Stimulated activated CD4-positive, alpha-beta T cell treated with anti-CD3 and anti-CD28 coated beads, Interleukin-12 subunit alpha, Interleukin-12 subunit beta, amount 100 ng/mL, for 48 hours (primary cell): ENCODE results near the gene DOCK2.

ENCODE experiments used
- DNase-seq, 3 donors: peaks; one replicate each; pipeline ENCODE4 v3.0.0-alpha.2; 2020; ENCODE audit warnings: low read depth in 2 of 3, low spot score in 1 of 3

The DOCK2 gene

DNA sequence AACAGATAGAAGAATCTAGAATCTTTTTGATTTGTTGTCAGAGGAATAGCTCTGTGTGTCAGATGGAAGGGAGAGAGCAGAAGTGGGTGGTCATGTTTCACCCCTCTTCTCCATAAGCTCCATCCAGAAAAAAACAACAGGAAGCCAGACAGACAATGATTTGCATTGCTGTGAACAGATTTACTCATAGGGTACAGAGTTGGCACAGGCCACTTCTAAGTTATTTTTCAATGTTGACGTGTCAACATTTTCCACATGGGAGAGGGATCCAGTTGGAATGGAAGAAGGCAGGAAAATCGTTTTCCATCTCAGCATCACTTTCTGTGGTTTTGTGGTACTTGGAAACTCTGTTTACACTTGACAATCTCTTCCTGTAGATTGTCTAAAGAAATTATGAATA is 256.5 kb downstream of the DOCK2 start:
- no peak for DNase-seq

DNA sequence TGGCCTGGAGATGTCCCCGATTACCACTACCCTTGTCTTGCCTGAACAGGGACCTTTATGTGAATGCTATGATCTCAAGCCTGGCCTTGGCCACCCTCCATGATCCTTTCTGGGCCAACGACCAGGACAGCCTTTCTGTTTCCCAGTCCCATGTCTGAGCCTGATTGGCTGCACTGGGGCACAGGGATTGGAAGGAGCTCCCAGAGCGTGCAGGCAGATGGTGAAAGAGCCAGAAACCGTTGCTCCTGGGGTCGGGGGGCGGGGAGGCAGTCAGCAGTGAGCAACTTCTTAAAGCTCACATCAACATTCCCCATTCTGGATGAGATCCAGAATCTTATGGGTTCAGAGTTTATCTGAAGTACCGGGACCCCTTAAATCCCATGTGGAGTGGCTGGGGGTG is 258.9 kb downstream of the DOCK2 start:
- DNase-seq, result no peak

GRCh38 chr5:169897481-169897880 is 260.4 kb downstream of the DOCK2 start:
- no peak for DNase-seq

DNA sequence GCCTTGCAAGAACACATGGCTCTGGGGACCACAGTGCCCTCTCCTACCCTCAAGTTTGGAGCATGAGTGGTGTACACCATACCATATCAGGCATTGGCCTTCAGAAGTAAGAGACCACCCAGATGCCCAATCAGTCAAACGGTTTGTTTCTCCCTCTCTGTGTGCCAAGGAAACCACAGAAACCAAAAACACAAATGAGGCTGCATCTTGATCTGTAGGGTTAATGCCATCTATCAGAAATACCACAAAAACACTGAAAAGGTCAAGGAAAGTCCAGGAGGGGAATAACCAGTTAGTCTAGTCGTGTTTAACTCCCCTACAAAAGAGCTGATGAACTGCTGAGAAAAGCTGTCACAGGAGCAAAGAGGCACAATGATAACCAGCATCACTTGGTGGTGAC is 264.8 kb downstream of the DOCK2 start:
- DNase-seq, result no peak

- DNase-seq, result no peak
These were observed 267.0 kb downstream of the DOCK2 start for GRCh38 chr5:169904059-169904458.

GRCh38 chr5:169904508-169904907 is 267.4 kb downstream of the DOCK2 start:
- DNase-seq, result no peak

DNA sequence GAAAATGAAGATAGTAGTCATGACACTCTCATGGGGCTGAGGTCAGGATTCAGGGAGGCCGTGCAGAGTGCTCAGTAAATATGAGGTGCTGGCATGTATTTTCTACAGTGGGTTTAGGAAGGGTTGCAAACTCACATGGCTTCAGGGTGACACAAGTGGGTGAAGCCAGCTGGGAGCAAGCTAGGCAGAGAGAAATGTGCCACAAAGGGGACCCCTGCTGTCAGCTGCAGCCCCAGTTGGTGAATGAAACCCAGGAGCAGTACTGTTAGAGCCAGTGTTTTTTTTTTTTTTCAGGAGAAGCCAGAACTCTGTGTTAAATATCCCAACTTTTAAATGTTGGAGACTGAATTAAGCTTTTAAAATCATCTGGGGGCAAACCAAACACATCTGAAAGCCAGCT is 267.9 kb downstream of the DOCK2 start:
- DNase-seq, result no peak

- no peak for DNase-seq
These were observed 269.9 kb downstream of the DOCK2 start for GRCh38 chr5:169906745-169907649.

- no peak for DNase-seq
These were observed 271.8 kb downstream of the DOCK2 start for GRCh38 chr5:169908864-169909263.

DNA sequence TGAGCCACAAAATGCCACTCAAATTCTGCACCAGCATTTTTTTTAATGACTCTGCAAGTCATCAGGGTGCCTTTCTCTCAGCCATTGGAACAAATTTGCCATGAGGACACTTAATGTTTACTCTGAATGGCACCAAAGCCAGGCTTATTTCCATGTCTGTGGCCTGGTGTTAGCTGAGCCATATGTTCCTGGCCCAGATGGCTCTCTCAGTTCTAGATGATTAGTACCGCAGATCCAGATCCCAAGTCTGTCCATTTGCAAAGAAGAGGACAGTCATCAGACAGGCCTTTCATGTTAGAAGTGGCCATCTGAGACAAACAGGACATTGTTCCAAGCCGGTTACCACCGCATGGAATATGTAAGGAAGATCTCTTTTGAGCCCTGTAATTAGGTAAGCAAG is 272.9 kb downstream of the DOCK2 start:
- DNase-seq, result no peak

DNA sequence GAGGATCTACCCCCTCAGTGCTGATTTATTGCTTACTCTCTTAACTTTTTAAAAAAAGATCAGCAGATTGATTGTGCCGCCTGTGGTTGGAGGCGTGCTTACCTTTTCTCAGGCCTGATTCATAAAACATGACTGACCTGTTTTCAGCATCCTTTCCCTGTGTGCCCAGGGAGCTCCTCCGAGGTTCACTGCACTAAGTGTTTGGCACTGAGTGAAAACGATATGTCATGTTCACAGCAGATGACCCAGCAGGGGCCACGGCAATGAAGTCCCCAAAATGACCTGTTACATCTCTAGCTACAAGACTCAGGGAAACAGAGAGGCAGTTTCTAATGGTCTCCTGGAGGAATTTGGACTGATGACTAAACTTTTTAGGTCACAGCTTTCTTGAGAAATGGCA is 273.3 kb downstream of the DOCK2 start:
- DNase-seq, result no peak

GRCh38 chr5:169911448-169912212 is 274.6 kb downstream of the DOCK2 start:
- no peak for DNase-seq

DNA sequence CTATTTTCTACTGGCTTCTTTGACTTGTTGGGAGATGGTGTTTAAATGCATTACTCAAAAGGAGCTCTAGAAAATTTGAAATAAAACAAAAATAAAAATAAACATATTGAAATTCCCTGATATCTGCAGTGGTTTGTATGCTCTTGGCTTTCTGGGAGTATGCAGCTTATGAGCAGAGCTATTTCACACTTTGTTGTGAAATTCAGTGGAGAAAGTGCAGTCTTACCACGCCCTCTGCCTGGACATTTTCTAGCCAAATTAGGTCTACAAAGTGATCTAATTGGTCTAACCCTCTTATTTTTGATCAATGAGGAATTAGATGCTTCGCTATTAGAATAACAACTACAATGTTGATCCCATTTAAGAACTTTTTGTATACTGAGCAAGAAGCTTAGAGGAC is 276.4 kb downstream of the DOCK2 start:
- DNase-seq, result no peak

DNA sequence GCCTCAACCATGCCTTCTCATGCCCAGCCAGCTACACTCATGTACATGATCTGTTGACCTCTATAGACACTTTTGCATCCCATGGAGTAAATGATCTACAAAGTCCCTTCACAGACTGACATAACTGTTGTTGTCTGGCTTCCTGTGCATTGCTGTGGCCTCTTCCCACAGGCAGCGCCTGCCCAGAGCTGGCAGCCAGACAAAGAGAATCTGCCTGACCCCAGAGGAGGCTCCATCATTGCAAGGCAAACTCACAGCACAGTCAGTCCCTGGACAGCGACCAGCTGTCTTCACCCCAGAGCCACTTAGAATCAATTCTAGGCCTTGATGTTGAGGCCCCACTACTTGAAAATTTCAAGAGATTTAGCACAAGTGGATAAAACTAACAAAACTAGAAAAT is 277.7 kb downstream of the DOCK2 start:
- no peak for DNase-seq

DNA sequence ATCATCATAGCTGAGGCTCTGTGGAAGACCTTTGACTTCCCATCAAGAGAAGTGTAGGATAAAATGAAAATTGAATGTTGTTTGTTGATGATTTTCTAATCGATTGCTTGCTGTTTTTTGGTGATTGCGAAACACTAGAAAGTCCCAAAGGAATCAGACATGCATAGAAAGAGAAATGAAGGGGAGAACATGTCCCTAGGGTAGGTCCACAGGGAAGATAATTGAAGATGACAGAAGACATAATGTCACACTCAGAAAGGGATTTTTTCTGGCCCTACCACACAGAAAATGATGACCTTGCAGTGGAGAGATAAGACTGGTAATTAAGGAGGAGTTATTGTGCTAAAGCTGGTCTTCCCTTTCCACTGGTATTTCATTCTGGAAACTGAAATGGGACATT is 280.4 kb downstream of the DOCK2 start:
- DNase-seq, result no peak

GRCh38 chr5:169918228-169918627 is 281.2 kb downstream of the DOCK2 start:
- DNase-seq, result no peak

DNA sequence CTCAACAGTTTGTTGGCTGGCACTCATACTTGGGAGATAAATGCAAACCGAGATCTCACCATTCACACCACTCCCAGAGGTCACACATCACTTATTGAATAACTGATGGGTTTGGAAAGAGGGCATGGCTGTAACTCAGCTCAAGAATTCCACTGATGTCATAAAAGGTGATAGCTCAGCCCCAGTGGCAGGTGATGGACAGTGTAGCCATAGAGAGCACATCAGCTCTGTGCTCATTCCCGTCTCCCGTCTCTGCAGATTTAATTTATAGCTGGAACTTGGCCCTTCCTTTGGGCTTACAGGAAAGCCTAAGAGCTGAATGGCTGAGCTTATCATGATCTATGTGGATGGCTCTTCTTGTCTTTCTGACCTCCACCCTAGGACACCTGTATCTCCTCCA is 283.4 kb downstream of the DOCK2 start:
- no peak for DNase-seq

DNA sequence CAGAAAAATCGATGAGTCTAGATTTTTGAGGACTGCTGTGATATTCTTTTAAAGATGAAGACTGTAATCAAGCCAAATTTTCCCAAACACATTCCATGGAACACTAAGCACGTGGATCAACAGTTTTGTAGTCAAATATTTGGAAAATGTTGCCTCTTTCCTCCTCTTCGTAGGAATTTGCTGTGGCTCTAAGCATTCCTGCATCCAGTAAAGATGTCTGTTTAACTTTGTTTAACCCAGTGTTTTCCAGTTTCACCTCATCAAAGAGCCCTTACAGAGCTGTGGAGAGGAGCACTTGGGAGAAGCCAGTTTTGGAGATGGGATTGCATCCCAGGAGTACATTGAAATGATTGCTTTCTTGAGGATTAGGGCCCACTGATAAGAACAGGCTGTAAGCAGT is 284.3 kb downstream of the DOCK2 start:
- no peak for DNase-seq

DNA sequence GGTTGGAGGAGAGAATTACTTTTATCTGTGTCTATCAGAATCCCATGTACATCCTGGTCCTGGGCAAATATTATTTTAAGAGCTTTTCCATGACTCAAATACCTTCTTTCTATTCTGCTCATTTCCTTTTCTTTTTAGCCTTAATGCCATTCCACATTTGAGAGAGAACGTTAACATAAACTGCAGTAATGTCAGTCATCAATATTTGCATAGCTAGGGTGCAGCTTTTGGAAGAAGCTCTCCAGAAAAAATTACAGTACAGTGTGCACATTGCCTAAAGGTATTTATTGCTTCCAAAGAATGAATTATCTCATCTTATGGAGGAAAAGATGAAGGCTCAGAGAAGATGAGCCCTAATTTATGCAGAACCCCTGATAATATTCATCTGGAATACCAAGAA is 284.9 kb downstream of the DOCK2 start:
- DNase-seq, result no peak

GRCh38 chr5:169922474-169922873 is 285.4 kb downstream of the DOCK2 start:
- DNase-seq, result no peak

GRCh38 chr5:169923988-169924387 is 286.9 kb downstream of the DOCK2 start:
- DNase-seq, result peak in 1 of 3 donors; percentile 4

GRCh38 chr5:169933127-169933526 is 296.1 kb downstream of the DOCK2 start:
- no peak for DNase-seq
